SK-N-DZ (cell line): ENCODE results near the gene EN2.

ENCODE experiments used
- DNase-seq: peaks from one replicate; pipeline ENCODE4 v3.0.0-alpha.2; 2015; ENCODE audit warnings: low spot score

The EN2 gene

GRCh38 chr7:155464183-155464582 lies 6.3 kb downstream of the EN2 start:
- no peak for DNase-seq

- no peak for DNase-seq
These were observed 7.2 kb downstream of the EN2 start for GRCh38 chr7:155464948-155465739.

- DNase-seq: no peak
These were observed 7.8 kb downstream of the EN2 start for GRCh38 chr7:155465761-155466141.

GRCh38 chr7:155466142-155466813 lies 8.3 kb downstream of the EN2 start:
- DNase-seq: no peak

- no peak for DNase-seq
These were observed 9.1 kb downstream of the EN2 start for GRCh38 chr7:155466814-155467733.

GRCh38 chr7:155467846-155468784 lies 10.2 kb downstream of the EN2 start:
- no peak for DNase-seq

- DNase-seq: no peak
These were observed 10.8 kb downstream of the EN2 start for GRCh38 chr7:155468785-155469148.

GRCh38 chr7:155469311-155470185 lies 11.6 kb downstream of the EN2 start:
- DNase-seq: no peak

GRCh38 chr7:155470186-155470487 lies 12.2 kb downstream of the EN2 start:
- DNase-seq: no peak

- DNase-seq: no peak
These were observed 13.0 kb downstream of the EN2 start for GRCh38 chr7:155470686-155471638.

GRCh38 chr7:155471718-155472117 lies 13.8 kb downstream of the EN2 start:
- DNase-seq: no peak

- DNase-seq: no peak
These were observed 19.5 kb downstream of the EN2 start for GRCh38 chr7:155477476-155477875.

- DNase-seq: no peak
These were observed 23.8 kb downstream of the EN2 start for GRCh38 chr7:155481764-155482163.

- no peak for DNase-seq
These were observed 24.7 kb downstream of the EN2 start for GRCh38 chr7:155482511-155483183.

- no peak for DNase-seq
These were observed 25.3 kb downstream of the EN2 start for GRCh38 chr7:155483245-155483644.

- DNase-seq: no peak
These were observed 26.0 kb downstream of the EN2 start for GRCh38 chr7:155483868-155484325.

- no peak for DNase-seq
These were observed 26.8 kb downstream of the EN2 start for GRCh38 chr7:155484483-155485399.
